Gastrocnemius medialis (tissue), 4 donors: ENCODE results near the gene SEMA3C.

Source experiments
- POLR2A ChIP-seq, 2 donors: fragments of 450-650 bp; IDR thresholded peaks; one replicate each; pipeline ENCODE4 v1.6.1; 2017; ENCODE audit warnings: antibody characterized with exemption in 2 of 2, mild to moderate bottlenecking in 2 of 2, moderate library complexity in 2 of 2
- TF ChIP-seq, protein P1 (sequence below), 5 experiments: fragments of 450-650 bp in 3 of 5; fragments of 200-600 bp in 2 of 5; sonication (generic) in 2 of 5; IDR thresholded peaks in 4 of 5; conservative IDR thresholded peaks in 1 of 5; 1 replicate in 4 of 5; 2 replicates in 1 of 5; pipeline ENCODE4 v1.5.1; 2016 to 2019; ENCODE audit warnings: antibody characterized with exemption in 5 of 5, mild to moderate bottlenecking in 3 of 5, moderate library complexity in 3 of 5

DNA sequence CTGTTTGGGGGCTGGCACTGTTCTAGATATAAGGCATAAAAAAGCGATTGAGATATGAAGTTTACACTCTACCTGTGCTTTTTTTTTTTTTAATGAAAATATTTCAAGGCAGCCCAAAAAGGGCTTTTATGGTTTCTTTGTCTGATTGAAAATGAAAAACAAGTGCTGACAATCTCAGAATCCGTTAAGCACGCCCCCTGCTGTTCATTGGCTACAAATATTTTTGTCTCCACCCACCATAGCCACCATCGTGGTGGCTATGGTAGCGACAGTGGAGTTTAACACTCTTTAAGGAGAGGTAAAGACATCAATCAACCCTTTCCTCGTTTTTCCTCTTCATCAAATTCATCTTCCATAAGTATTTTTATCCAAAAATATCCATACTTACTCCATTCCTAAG, 186.2 kb downstream of the SEMA3C start:
- TF ChIP-seq POLR2A (IDR thresholded peaks at IDR 0.05), result no peak
- TF ChIP-seq, protein P1, sequence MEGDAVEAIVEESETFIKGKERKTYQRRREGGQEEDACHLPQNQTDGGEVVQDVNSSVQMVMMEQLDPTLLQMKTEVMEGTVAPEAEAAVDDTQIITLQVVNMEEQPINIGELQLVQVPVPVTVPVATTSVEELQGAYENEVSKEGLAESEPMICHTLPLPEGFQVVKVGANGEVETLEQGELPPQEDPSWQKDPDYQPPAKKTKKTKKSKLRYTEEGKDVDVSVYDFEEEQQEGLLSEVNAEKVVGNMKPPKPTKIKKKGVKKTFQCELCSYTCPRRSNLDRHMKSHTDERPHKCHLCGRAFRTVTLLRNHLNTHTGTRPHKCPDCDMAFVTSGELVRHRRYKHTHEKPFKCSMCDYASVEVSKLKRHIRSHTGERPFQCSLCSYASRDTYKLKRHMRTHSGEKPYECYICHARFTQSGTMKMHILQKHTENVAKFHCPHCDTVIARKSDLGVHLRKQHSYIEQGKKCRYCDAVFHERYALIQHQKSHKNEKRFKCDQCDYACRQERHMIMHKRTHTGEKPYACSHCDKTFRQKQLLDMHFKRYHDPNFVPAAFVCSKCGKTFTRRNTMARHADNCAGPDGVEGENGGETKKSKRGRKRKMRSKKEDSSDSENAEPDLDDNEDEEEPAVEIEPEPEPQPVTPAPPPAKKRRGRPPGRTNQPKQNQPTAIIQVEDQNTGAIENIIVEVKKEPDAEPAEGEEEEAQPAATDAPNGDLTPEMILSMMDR (IDR thresholded peaks at IDR 0.05 in 4 of 5, conservative IDR thresholded peaks at IDR 0.05 in 1 of 5), result no peak
